A549 treated with GW870086 at 1 μM for 4 hours (cell line): ENCODE data around the gene NOX4. TPM values are rescaled to one million over a fixed set of nuclear protein-coding genes. Genes with fewer than 3 reads are reported as not detected.

Source experiments
- total RNA-seq: library from RNA; stranded (reverse); fragments of 200-300 nt; extraction: Qiagen RNA extraction; gene quantifications from 5 replicates; pipeline ENCODE4 v1.2.3, GENCODE V29; 2022; ENCODE audit warnings: low read depth

The NOX4 gene
- not detected in 5 replicates for total RNA-seq

DNA sequence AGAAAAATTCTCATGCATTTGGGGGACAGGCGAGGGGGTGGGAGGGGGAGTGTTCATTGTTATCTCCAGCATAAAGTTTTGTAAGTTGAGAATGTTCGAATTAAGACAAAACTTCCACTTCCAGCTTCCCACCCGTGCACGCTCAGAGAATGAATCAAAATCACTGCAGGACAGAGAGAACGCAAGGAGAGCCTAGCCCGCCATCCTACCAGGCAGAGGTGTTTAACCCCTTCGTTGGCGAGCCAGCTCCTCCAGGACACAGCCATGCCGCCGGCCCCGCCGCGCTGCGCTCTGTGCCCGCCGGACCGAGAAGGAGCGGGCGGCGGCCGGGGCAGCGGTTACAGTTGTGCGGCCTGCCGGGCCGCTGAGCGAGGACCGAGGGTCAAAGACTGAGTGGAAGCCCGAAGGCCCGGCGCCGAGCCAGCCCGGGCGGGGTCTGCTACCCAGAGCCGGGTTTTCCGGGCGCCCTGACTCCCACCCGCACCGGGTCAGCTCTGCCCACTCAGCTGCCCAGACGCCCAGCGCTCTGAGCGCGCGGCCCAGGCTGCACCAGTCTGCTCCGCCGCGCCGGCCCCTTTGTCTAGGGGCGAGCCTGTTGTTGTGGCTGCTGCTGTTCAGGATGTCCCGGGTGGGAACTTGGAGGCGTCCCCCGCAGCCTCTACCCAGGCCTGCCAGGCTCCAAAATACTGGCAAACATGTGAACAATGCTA, at the start of gene NOX4:
TSS of gene NOX4 (minus strand) at position 395 of the 710 bp plus-strand sequence. CDS start at position 266, 129 bp downstream.

Other genes with a start within 250 kb of the NOX4 start
- gene TRIM77, start 218.9 kb upstream of the NOX4 start, total RNA-seq, result not detected in 5 replicates